ENCODE measurements around the gene SDS. TPM values are rescaled to one million over a fixed set of nuclear protein-coding genes. Genes with fewer than 3 reads are reported as not detected.

The SDS gene
- total and polyA plus RNA-seq, 2 of the 13 experiments (the other 11 are each of a cell fraction or from before 2014, with no cell fraction given), result not detected

GRCh38 chr12:113347892-113348291, 55.8 kb downstream of the SDS start:
- Histone ChIP-seq H3K9me3 (ENCODE audit: low read length) (no peaks in the 10 kb centered on the region), H2AFZ (ENCODE audit: low read length) (no peak overlapping the region), H4K20me1 (ENCODE audit: insufficient read depth, low read length) (no peaks in the 10 kb centered on the region), H3K4me2 (ENCODE audit: low read depth, low read length) (no peak overlapping the region), H3K27me3 (ENCODE audit: control insufficient read depth in 1 of 2, insufficient read depth in 2 of 2, low read length in 2 of 2) (peaks cover 6 to 16% of the 10 kb centered on the region in 2 experiments; a peak in 4 of 5 replicates), H3K36me3 (replicated peaks in 1 of 2; ENCODE audit: control insufficient read depth in 1 of 2, insufficient read depth in 2 of 2, low read length in 2 of 2) (no peaks in the 10 kb centered on the region), H3K79me2 (ENCODE audit: insufficient read depth, low read length) (no peaks in the 10 kb centered on the region), H3K4me3 (replicated peaks in 1 of 3; ENCODE audit: insufficient read depth in 1 of 3, low read depth in 2 of 3, low read length in 3 of 3) (no peak overlapping the region), H3K9ac (ENCODE audit: insufficient read depth, low read depth, low read length) (no peak overlapping the region), H3K27ac (ENCODE audit: extremely low read length, insufficient read depth, low read length) (no peak overlapping the region), H3K4me1 (ENCODE audit: insufficient read depth, low read length) (0 out of 2 replicates have a peak, but pooled peaks cover 13% of the 10 kb centered on the region)
- ChIA-PET POLR2A (no interaction called here), CTCF (ENCODE audit: low intra/inter-chr PET ratio, low total read pairs) (no interaction called here)
- DNase-seq (ENCODE audit: low spot score), result no peak
- intact Hi-C loops (cut with micrococcal nuclease; ENCODE audit: unreplicated experiment) (no loop called here), in situ Hi-C loops (cut with HindIII; ENCODE audit: extremely low pct_ligation_motif_present, low pct_unique_long_range_greater_than_20kb) (no loop called here)
- ATAC-seq, result no peak
- FAIRE-seq, result no peak
- no TSS peak for BruUV-seq (replicated peaks)
- no peak for TF ChIP-seq YEATS2 (CRISPR knock-in tag; IDR thresholded peaks at IDR 0.05; ENCODE audit: borderline replicate concordance)
- TF ChIP-seq NCOA1 (CRISPR knock-in tag; IDR thresholded peaks at IDR 0.05), result no peak
- TF ChIP-seq PRDM4 (CRISPR knock-in tag; IDR thresholded peaks at IDR 0.05; ENCODE audit: borderline replicate concordance), result no peak
- no peak for TF ChIP-seq GATAD2A (CRISPR knock-in tag; IDR thresholded peaks at IDR 0.05)
- TF ChIP-seq ZNF607 (CRISPR knock-in tag; IDR thresholded peaks at IDR 0.05; ENCODE audit: borderline replicate concordance), result no peak
- no peak for TF ChIP-seq MIXL1 (CRISPR knock-in tag; IDR thresholded peaks at IDR 0.05)
- TF ChIP-seq DR1 (CRISPR knock-in tag; IDR thresholded peaks at IDR 0.05), result no peak
- no peak for TF ChIP-seq GATAD1 (CRISPR knock-in tag; IDR thresholded peaks at IDR 0.05)
- TF ChIP-seq ZSCAN9 (CRISPR knock-in tag; IDR thresholded peaks at IDR 0.05; ENCODE audit: borderline replicate concordance), result no peak
- no peak for TF ChIP-seq ZFP41 (CRISPR knock-in tag; IDR thresholded peaks at IDR 0.05; ENCODE audit: borderline replicate concordance)
- no peak for TF ChIP-seq KLF12 (CRISPR knock-in tag; IDR thresholded peaks at IDR 0.05; ENCODE audit: borderline replicate concordance)
- no peak for TF ChIP-seq ERF (CRISPR knock-in tag; IDR thresholded peaks at IDR 0.05)
- WGBS (ENCODE audit: low lambda C conversion rate), result 52% methylated on average over 2 of the region's 2 CpGs
